ENCODE data around the gene INPP5A.

Gene INPP5A

DNA sequence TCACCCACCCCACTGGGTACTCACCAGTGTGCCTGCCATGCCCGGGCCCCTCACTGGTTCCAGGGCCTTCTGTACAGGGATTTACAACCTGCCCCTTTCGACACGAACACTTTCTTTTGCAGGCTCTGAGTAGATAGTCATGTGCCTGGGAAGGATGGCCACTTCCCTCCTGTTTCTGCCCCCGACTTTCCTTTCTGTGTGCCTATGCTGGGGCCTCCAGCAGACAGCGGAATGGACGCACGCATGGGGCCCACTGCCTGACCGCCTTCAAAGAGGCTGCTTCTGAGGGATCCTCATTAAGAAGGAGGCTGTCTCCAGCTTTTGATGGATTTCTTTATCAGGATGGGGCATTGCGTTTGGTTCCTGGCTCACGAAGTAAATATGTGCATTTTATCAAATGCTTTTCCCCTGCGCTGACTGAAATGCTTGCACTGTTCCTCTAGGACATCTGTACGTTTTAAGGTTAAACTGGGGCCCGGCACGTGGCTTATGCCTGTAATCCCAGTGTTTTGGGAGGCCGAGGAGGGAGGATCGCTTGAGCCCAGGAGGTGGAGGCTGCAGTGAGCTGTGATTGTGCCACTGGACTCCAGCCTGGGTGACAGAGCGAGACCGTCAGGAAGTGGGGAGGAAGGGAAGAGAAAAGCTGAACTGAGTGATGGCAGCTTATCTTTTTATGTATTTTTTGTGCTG lies 277.7 kb downstream of the INPP5A start:
- DNase-seq (ENCODE audit: low spot score): no peak

DNA sequence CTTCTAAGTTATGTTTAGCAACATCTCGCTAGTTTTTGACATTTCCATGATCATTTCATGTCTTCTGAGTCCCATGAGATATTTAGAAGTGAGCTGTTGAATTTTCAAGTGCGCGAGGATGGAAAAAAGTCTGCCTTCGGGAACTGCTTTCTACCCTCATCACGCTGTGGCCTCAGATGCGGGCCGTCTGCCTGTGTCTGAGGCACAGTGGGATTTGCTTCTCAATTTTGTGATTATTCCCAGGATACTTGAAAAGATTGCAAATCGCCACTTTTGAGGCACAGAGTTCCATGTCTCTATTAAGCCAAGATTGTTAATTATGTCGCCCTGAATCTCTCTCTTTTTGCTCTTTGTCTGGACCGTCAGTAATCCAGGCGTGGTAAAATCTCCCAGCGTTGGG lies 279.1 kb downstream of the INPP5A start:
- DNase-seq (ENCODE audit: low spot score): no peak

GRCh38 chr10:132817701-132818211 lies 280.2 kb downstream of the INPP5A start:
- DNase-seq (ENCODE audit: low spot score): peak; percentile 49

DNA sequence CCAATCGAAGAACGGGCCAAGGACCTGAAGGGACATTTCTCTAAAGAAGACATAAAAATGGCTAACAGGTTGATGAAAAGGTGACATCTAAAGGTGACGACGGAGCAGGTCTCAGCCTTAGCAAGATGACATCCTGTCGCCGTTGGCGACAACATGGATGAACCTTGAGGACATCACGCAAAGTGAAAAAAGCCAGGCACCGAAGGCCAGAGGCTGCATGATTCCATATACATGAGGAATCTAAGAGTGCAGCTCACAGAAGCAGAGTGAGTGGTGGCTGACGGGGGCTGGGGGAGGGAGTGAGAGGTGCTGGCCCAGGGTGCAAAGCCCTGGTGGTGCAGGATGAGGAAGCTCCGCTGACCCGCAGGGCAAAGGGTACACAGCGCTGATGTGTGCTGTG lies 282.5 kb downstream of the INPP5A start:
- peak; percentile 45 for DNase-seq (ENCODE audit: low spot score)

- peak; percentile 23 for DNase-seq (ENCODE audit: low spot score)
Observed at GRCh38 chr10:132825783-132826523, 288.4 kb downstream of the INPP5A start.

DNA sequence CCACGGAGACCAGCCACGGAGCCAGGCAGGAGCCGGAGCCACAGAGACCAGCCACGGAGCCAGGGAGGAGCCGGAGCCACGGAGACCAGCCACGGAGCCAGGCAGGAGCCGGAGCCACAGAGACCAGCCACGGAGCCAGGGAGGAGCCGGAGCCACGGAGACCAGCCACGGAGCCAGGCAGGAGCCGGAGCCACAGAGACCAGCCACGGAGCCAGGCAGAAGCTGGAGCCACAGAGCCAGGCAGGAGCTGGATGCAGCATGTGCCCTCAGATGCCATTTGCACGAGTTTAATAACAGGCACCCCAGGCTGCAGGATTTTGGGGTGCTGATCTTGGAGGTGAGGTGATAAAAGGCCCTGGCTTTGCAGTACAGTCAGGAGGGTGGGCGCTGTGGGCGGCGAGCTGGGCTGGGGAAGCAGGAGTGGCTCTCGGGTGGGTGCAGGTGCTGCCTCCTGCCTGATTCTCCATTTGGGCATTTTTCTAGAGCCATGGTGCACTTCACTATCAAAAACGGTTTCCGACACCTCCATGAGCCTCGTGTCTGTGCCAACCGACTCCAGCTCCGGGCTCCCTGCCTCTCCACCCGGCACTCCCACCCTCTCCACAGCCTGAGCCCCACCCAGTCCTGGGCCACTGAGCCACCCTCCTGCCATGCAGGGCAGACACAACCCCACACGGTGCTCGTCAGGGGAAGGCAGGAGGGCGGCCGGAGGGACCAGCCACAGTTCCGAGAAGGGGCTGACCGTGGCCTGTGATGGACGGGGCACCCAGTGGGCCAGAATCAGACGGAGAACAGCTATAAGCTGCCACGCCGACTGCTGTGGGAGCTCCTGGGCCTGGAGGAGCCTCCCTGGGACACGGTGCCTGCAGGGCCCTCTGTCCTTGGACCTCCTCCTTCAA lies 289.2 kb downstream of the INPP5A start:
- DNase-seq (ENCODE audit: low spot score): no peak

GRCh38 chr10:132827423-132827789 lies 289.8 kb downstream of the INPP5A start:
- DNase-seq (ENCODE audit: low spot score): no peak

GRCh38 chr10:132827861-132828539 lies 290.4 kb downstream of the INPP5A start:
- DNase-seq (ENCODE audit: low spot score): peak; percentile 41

GRCh38 chr10:132828681-132829080 lies 291.1 kb downstream of the INPP5A start:
- peak; percentile 34 for DNase-seq (ENCODE audit: low spot score)

DNA sequence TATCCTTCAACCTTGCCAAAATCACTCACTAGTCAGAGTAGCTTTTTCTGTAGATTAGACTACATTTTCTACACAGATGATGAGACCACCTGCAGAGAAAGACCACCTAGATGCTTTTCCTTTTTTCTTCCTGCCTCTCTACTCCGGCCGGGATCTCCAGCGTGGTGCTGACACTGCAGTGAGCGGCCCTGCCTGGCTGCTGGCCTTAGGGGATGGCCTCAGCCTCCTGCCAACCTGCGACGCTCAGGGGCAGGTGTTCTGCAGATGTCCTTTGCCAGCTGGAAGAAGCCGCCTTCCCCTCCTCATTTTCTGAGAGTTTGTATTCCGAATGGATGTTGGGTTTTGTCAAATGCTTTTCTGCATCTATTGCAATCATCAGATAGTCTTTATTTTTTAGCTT lies 291.8 kb downstream of the INPP5A start:
- DNase-seq (ENCODE audit: low spot score): peak; percentile 25

- no peak for DNase-seq (ENCODE audit: low spot score)
Observed at GRCh38 chr10:132832186-132832969, 294.8 kb downstream of the INPP5A start.

Measured in left forelimb (tissue), 1 donor.